Testis (tissue), 3 donors: ENCODE results near the gene SLC25A45. TPM values are rescaled to one million over a fixed set of nuclear protein-coding genes. Genes with fewer than 3 reads are reported as not detected.

ENCODE experiments used
- DNase-seq: peaks from one replicate; pipeline ENCODE4 v3.0.0-alpha.2; 2019
- H3K27ac ChIP-seq, 2 donors: fragments of 200-600 bp; sonication (generic); one replicate each; pipeline ENCODE4 v1.5.1; 2019
- H3K27me3 ChIP-seq: fragments of 200-600 bp; sonication (generic); one replicate; pipeline ENCODE4 v1.5.1; 2019
- H3K36me3 ChIP-seq: fragments of 200-600 bp; sonication (generic); one replicate; pipeline ENCODE4 v1.5.1; 2017; ENCODE audit warnings: low read depth; ENCODE audit errors: missing control alignments
- H3K4me1 ChIP-seq: fragments of 200-600 bp; sonication (generic); one replicate; pipeline ENCODE4 v1.5.1; 2019
- H3K4me3 ChIP-seq, 2 donors: fragments of 200-600 bp; sonication (generic); one replicate each; pipeline ENCODE4 v1.5.1; 2017 to 2019
- H3K9me3 ChIP-seq: fragments of 200-600 bp; sonication (generic); one replicate; pipeline ENCODE4 v1.5.1; 2017
- CTCF ChIP-seq, 3 experiments: fragments of 450-650 bp in 2 of 3; fragments of 200-600 bp in 1 of 3; sonication (generic) in 1 of 3; IDR thresholded peaks; one replicate each; pipeline ENCODE4 v1.5.1; 2016 to 2019; ENCODE audit warnings: antibody characterized with exemption in 3 of 3, mild to moderate bottlenecking in 2 of 3, moderate library complexity in 1 of 3
- POLR2A ChIP-seq: fragments of 450-650 bp; IDR thresholded peaks from one replicate; pipeline ENCODE4 v1.6.1; 2017; ENCODE audit warnings: antibody characterized with exemption, mild to moderate bottlenecking, moderate library complexity
- WGBS, 2 donors: methylation state at CpG; one replicate each; pipeline ENCODE4 v1.1.5; 2018; 5-methylcytosine and 5-hydroxymethylcytosine counted together
- intact Hi-C: fragments of 100-400 bp; cut with DNase I; formaldehyde crosslinking; loops from one replicate; pipeline ENCODE4 v1.15.1; 2023; ENCODE audit warnings: low total_unique reads
- polyA plus RNA-seq: library from polyadenylated mRNA; stranded (reverse); fragments of 350-450 nt; fragmentation: Illumina TruSeq; extraction: RNeasy Lipid Tissue Mini Kit (QIAGEN cat#74804); gene quantifications from one replicate; pipeline ENCODE4 v1.2.3, GENCODE V29; 2014; ENCODE audit warnings: low read depth, low replicate concordance; ENCODE audit not compliant: insufficient read depth
- total RNA-seq, 2 donors: library from RNA; depleted of rRNA; stranded (reverse); fragments of >200 nt; gene quantifications; one replicate each; pipeline ENCODE4 v1.2.3, GENCODE V29; 2016

Gene SLC25A45
- total and polyA plus RNA-seq, 3 donors from 2014 or later, result 8.0 to 10.6 (median 10.1) TPM

GRCh38 chr11:65399845-65400244 is 17.4 kb upstream of the SLC25A45 start:
- H3K27me3 ChIP-seq, result no peaks in the 10 kb centered on the region
- no peak for DNase-seq
- H3K36me3 ChIP-seq, result no peaks in the 10 kb centered on the region
- intact Hi-C loops, result no loop called here
- H3K4me3 ChIP-seq, result no peak overlapping the region
- H3K9me3 ChIP-seq, result no peaks in the 10 kb centered on the region
- WGBS, 2 donors, result 93% methylated on average over 9 of the region's 10 CpGs; no CpG with 5 or more reads in 1 of the 2 donors
- H3K27ac ChIP-seq, result no peak overlapping the region
- H3K4me1 ChIP-seq, result no peaks in the 10 kb centered on the region
- TF ChIP-seq CTCF (IDR thresholded peaks at IDR 0.05) (no peak), POLR2A (no peak)

- Histone ChIP-seq H3K36me3 (no peaks in the 10 kb centered on the region), H3K4me3 (no peak overlapping the region), H3K4me1 (no peaks in the 10 kb centered on the region), H3K27ac (no peak overlapping the region), H3K27me3 (no peaks in the 10 kb centered on the region), H3K9me3 (no peaks in the 10 kb centered on the region)
- no peak for TF ChIP-seq POLR2A
- TF ChIP-seq CTCF (IDR thresholded peaks at IDR 0.05), result no peak
- intact Hi-C loops, result no loop called here
- WGBS, 2 donors, result 90 to 93% methylated on average over 13 of the region's 13 CpGs
- no peak for DNase-seq
Observed at GRCh38 chr11:65399249-65399648, 16.8 kb upstream of the SLC25A45 start.

GRCh38 chr11:65398362-65398910 is 16.0 kb upstream of the SLC25A45 start:
- intact Hi-C loops, result no loop called here
- no peak for DNase-seq
- no peaks in the 10 kb centered on the region for H3K36me3 ChIP-seq
- H3K4me1 ChIP-seq, result peaks cover 2% of the 10 kb centered on the region
- no peak overlapping the region for H3K4me3 ChIP-seq
- H3K9me3 ChIP-seq, result no peaks in the 10 kb centered on the region
- no peak for TF ChIP-seq POLR2A
- TF ChIP-seq CTCF (IDR thresholded peaks at IDR 0.05), result no peak
- H3K27ac ChIP-seq, result no peak overlapping the region
- H3K27me3 ChIP-seq, result no peaks in the 10 kb centered on the region
- WGBS, 2 donors, result 84 to 94% methylated on average over 16 of the region's 16 CpGs

GRCh38 chr11:65396769-65397745 is 14.6 kb upstream of the SLC25A45 start:
- intact Hi-C loops, result no loop called here
- H3K36me3 ChIP-seq, result no peaks in the 10 kb centered on the region
- no peaks in the 10 kb centered on the region for H3K27me3 ChIP-seq
- WGBS, 2 donors, result 93 to 94% methylated on average over 24 to 37 of the region's 38 CpGs
- no peak for TF ChIP-seq POLR2A
- no peak for TF ChIP-seq CTCF (IDR thresholded peaks at IDR 0.05)
- H3K4me1 ChIP-seq, result peaks cover 11% of the 10 kb centered on the region
- no peak overlapping the region for H3K27ac ChIP-seq
- H3K4me3 ChIP-seq, result no peak overlapping the region
- H3K9me3 ChIP-seq, result no peaks in the 10 kb centered on the region
- DNase-seq, result no peak
